ENCODE measurements around the gene FLII.

DNA sequence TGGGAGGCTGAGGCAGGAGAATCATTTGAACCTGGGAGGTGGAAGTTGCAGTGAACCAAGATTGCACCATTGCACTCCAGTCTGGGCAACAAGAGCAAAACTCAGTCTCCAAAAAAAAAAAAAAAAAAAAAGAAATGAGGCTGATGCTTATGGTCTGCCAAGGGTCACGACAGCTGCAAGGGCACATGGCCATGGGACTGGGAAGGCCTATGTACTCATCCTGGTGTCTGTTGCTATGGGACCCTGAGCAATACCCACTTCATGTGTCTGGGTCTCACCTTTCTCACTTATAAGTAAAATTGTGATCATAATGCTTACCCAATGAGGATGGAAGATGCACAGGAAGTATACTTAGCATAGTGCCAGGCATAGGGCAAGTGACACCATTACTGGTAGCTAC, 18.5 kb upstream of the FLII start:
- TF ChIP-seq POLR2A (IDR thresholded peaks at IDR 0.05) (no peak), CTCF (IDR thresholded peaks at IDR 0.05) (no peak)

All from vagina (tissue), 2 donors.